Sigmoid colon (tissue), 4 donors: ENCODE data around the gene RARRES2.

Experiments used
- CTCF ChIP-seq, 4 experiments: fragments of 450-650 bp in 3 of 4; fragments of 200-600 bp in 1 of 4; IDR thresholded peaks; one replicate each; pipeline ENCODE4 v1.5.1; 2016 to 2019; ENCODE audit warnings: antibody characterized with exemption in 4 of 4, mild to moderate bottlenecking in 3 of 4, moderate library complexity in 2 of 4
- POLR2AphosphoS5 ChIP-seq, 4 donors: sonication (generic); formaldehyde crosslinking; IDR thresholded peaks; one replicate each; pipeline ENCODE4 v1.6.1; 2017; ENCODE audit warnings: antibody characterized with exemption in 4 of 4

- TF ChIP-seq CTCF (IDR thresholded peaks at IDR 0.05) (no peak), POLR2AphosphoS5 (IDR thresholded peaks at IDR 0.05) (no peak)
Observed at GRCh38 chr7:150337179-150337578, 4.2 kb downstream of the RARRES2 start.
